Liver (tissue), 3 donors: Measurements from ENCODE around the gene PGS1.

Experiments used
- GABPA ChIP-seq, 2 donors: IDR thresholded peaks in 1 of 2; conservative IDR thresholded peaks in 1 of 2; 2 replicates each; pipeline ENCODE4 v1.6.1; 2016; ENCODE audit warnings: antibody characterized with exemption in 2 of 2, mild to moderate bottlenecking in 1 of 2, moderate library complexity in 1 of 2
- RAD21 ChIP-seq, 2 donors: IDR thresholded peaks; 2 replicates each; pipeline ENCODE4 v1.6.1; 2016; ENCODE audit warnings: antibody characterized with exemption in 2 of 2, mild to moderate bottlenecking in 2 of 2
- TAF1 ChIP-seq: conservative IDR thresholded peaks from 2 replicates; pipeline ENCODE4 v1.6.1; 2016; ENCODE audit warnings: antibody characterized with exemption, mild to moderate bottlenecking
- YY1 ChIP-seq: IDR thresholded peaks from 2 replicates; pipeline ENCODE4 v1.6.1; 2016; ENCODE audit warnings: antibody characterized with exemption, mild to moderate bottlenecking
- TF ChIP-seq, protein P1 (sequence below): fragments of 150-350 bp; IDR thresholded peaks from 2 replicates; pipeline ENCODE4 v1.5.1; 2017; ENCODE audit warnings: improper control_type of control experiment, low read depth, low read length; ENCODE audit not compliant: missing input control
- TF ChIP-seq, protein P2 (sequence below): IDR thresholded peaks from 2 replicates; pipeline ENCODE4 v1.6.1; 2016; ENCODE audit warnings: antibody characterized with exemption
- TF ChIP-seq, protein P3 (sequence below): IDR thresholded peaks from 2 replicates; pipeline ENCODE4 v1.6.1; 2016; ENCODE audit warnings: antibody characterized with exemption, mild to moderate bottlenecking
- TF ChIP-seq, protein P4 (sequence below): IDR thresholded peaks from 2 replicates; pipeline ENCODE4 v1.6.1; 2016; ENCODE audit warnings: antibody characterized with exemption
- donor health status: healthy.
- donor health status: healthy.

GRCh38 chr17:78371056-78371455, 7.4 kb upstream of the PGS1 start:
- TF ChIP-seq, protein P1, sequence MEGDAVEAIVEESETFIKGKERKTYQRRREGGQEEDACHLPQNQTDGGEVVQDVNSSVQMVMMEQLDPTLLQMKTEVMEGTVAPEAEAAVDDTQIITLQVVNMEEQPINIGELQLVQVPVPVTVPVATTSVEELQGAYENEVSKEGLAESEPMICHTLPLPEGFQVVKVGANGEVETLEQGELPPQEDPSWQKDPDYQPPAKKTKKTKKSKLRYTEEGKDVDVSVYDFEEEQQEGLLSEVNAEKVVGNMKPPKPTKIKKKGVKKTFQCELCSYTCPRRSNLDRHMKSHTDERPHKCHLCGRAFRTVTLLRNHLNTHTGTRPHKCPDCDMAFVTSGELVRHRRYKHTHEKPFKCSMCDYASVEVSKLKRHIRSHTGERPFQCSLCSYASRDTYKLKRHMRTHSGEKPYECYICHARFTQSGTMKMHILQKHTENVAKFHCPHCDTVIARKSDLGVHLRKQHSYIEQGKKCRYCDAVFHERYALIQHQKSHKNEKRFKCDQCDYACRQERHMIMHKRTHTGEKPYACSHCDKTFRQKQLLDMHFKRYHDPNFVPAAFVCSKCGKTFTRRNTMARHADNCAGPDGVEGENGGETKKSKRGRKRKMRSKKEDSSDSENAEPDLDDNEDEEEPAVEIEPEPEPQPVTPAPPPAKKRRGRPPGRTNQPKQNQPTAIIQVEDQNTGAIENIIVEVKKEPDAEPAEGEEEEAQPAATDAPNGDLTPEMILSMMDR: no peak
- TF ChIP-seq, protein P2, sequence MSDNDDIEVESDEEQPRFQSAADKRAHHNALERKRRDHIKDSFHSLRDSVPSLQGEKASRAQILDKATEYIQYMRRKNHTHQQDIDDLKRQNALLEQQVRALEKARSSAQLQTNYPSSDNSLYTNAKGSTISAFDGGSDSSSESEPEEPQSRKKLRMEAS: no peak
- TF ChIP-seq TAF1 (no peak), YY1 (no peak), GABPA (IDR thresholded peaks at IDR 0.05 in 1 of 2, conservative IDR thresholded peaks at IDR 0.05 in 1 of 2) (no peak), RAD21 (IDR thresholded peaks at IDR 0.05) (no peak)
- TF ChIP-seq, protein P3, sequence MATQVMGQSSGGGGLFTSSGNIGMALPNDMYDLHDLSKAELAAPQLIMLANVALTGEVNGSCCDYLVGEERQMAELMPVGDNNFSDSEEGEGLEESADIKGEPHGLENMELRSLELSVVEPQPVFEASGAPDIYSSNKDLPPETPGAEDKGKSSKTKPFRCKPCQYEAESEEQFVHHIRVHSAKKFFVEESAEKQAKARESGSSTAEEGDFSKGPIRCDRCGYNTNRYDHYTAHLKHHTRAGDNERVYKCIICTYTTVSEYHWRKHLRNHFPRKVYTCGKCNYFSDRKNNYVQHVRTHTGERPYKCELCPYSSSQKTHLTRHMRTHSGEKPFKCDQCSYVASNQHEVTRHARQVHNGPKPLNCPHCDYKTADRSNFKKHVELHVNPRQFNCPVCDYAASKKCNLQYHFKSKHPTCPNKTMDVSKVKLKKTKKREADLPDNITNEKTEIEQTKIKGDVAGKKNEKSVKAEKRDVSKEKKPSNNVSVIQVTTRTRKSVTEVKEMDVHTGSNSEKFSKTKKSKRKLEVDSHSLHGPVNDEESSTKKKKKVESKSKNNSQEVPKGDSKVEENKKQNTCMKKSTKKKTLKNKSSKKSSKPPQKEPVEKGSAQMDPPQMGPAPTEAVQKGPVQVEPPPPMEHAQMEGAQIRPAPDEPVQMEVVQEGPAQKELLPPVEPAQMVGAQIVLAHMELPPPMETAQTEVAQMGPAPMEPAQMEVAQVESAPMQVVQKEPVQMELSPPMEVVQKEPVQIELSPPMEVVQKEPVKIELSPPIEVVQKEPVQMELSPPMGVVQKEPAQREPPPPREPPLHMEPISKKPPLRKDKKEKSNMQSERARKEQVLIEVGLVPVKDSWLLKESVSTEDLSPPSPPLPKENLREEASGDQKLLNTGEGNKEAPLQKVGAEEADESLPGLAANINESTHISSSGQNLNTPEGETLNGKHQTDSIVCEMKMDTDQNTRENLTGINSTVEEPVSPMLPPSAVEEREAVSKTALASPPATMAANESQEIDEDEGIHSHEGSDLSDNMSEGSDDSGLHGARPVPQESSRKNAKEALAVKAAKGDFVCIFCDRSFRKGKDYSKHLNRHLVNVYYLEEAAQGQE: no peak
- TF ChIP-seq, protein P4, sequence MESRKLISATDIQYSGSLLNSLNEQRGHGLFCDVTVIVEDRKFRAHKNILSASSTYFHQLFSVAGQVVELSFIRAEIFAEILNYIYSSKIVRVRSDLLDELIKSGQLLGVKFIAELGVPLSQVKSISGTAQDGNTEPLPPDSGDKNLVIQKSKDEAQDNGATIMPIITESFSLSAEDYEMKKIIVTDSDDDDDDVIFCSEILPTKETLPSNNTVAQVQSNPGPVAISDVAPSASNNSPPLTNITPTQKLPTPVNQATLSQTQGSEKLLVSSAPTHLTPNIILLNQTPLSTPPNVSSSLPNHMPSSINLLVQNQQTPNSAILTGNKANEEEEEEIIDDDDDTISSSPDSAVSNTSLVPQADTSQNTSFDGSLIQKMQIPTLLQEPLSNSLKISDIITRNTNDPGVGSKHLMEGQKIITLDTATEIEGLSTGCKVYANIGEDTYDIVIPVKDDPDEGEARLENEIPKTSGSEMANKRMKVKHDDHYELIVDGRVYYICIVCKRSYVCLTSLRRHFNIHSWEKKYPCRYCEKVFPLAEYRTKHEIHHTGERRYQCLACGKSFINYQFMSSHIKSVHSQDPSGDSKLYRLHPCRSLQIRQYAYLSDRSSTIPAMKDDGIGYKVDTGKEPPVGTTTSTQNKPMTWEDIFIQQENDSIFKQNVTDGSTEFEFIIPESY: no peak
